HCT116 (cell line): ENCODE data around the gene HSF2BP. TPM values are rescaled to one million over a fixed set of nuclear protein-coding genes. Genes with fewer than 3 reads are reported as not detected.

ENCODE experiments used
- ATAC-seq: fragments of 200-7000 bp; cut with Tn5 transposase; 2 replicates; pipeline ENCODE4 v1.9.1; 2020; ENCODE audit warnings: mild to moderate bottlenecking, moderate library complexity
- BruUV-seq: library from RNA; stranded (reverse); fragments of 400-500 nt; replicated peaks from 2 replicates; lab custom pipeline; 2021; lab: Mats Ljungman, UMichigan
- CTCF ChIA-PET: fragments of 300-600 bp; sonication (Branson Sonifier 250); formaldehyde crosslinking; loops from one replicate; lab custom pipeline; 2021; ENCODE audit warnings: antibody characterized with exemption; lab: Charles Lee
- POLR2A ChIA-PET: fragments of 300-600, 350-600 bp; sonication (Branson Sonifier 250); formaldehyde crosslinking; loops from one replicate; lab custom pipeline; 2021; ENCODE audit warnings: antibody characterized with exemption; lab: Charles Lee
- RAD21 ChIA-PET, 2 experiments: fragments of 300-600 bp; sonication (Branson Sonifier 250); formaldehyde crosslinking; loops; one replicate each; lab custom pipeline; 2023; ENCODE audit warnings: low total read pairs in 2 of 2; ENCODE audit not compliant: uncharacterized antibody in 2 of 2, unreplicated experiment in 2 of 2, low non-redundant PET in 1 of 2; lab: Charles Lee
- DNase-seq: peaks from one replicate; pipeline ENCODE4 v3.0.0-alpha.2; 2010; ENCODE audit warnings: low read depth, low spot score
- H2AFZ ChIP-seq: fragments of 200-600 bp; shearing (Covaris generic), sonication (generic); 2 replicates; pipeline ENCODE4 v1.6.1; 2017; ENCODE audit warnings: low read depth, mixed run types, mixed read lengths, antibody characterized with exemption, low read length; ENCODE audit not compliant: poor library complexity, severe bottlenecking
- H3K27ac ChIP-seq: 2 replicates; pipeline ENCODE4 v1.5.1; 2012; ENCODE audit warnings: low read depth, low read length
- H3K27me3 ChIP-seq: fragments of 200-600 bp; sonication (generic); 2 replicates; pipeline ENCODE4 v1.6.1; 2016; ENCODE audit warnings: mixed run types, low read length, mixed read lengths; ENCODE audit not compliant: insufficient read depth
- H3K36me3 ChIP-seq, 2 experiments: fragments of 200-500 bp in 1 of 2; fragments of 200-600 bp in 1 of 2; sonication (Bioruptor generic) in 1 of 2; sonication (generic) in 1 of 2; 2 replicates each; pipeline versions ENCODE4 v1.5.1 to v1.6.1; 2014 to 2016; ENCODE audit warnings: low read length in 2 of 2, inconsistent platforms in 1 of 2, mixed read lengths in 1 of 2, mixed run types in 1 of 2; ENCODE audit not compliant: insufficient read depth in 2 of 2, control insufficient read depth in 1 of 2
- H3K4me1 ChIP-seq, 2 experiments: fragments of 200-600 bp in 1 of 2; sonication (generic) in 1 of 2; 2 replicates each; pipeline versions ENCODE4 v1.5.1 to v1.6.1; 2012 to 2017; ENCODE audit warnings: low read length in 2 of 2, inconsistent platforms in 1 of 2, mild to moderate bottlenecking in 1 of 2, mixed read lengths in 1 of 2, mixed run types in 1 of 2, moderate library complexity in 1 of 2; ENCODE audit not compliant: insufficient read depth in 2 of 2, control insufficient read depth in 1 of 2
- H3K4me2 ChIP-seq: fragments of 200-600 bp; sonication (generic); 2 replicates; pipeline ENCODE4 v1.6.1; 2017; ENCODE audit warnings: mixed run types, low read length, mixed read lengths
- H3K4me3 ChIP-seq, 2 experiments: fragments of 200-600 bp in 1 of 2; sonication (generic) in 1 of 2; replicated peaks in 1 of 2; 2 replicates each; pipeline ENCODE4 v1.5.1; 2011 to 2016; ENCODE audit warnings: low read length in 2 of 2, control low read depth in 1 of 2, low read depth in 1 of 2, mild to moderate bottlenecking in 1 of 2, mixed read lengths in 1 of 2, mixed run types in 1 of 2
- H3K79me2 ChIP-seq: fragments of 200-600 bp; sonication (generic); 2 replicates; pipeline ENCODE4 v1.6.1; 2017; ENCODE audit warnings: mild to moderate bottlenecking, mixed run types, low read length, moderate library complexity, mixed read lengths; ENCODE audit not compliant: insufficient read depth
- H3K9ac ChIP-seq: fragments of 200-600 bp; sonication (generic); 2 replicates; pipeline ENCODE4 v1.6.1; 2016; ENCODE audit warnings: low read length, mixed read lengths
- H3K9me2 ChIP-seq: fragments of 200-600 bp; sonication (generic), shearing (Covaris generic); 2 replicates; pipeline ENCODE4 v1.6.1; 2017; ENCODE audit warnings: mixed run types, mild to moderate bottlenecking, moderate library complexity; ENCODE audit not compliant: insufficient read depth
- H3K9me3 ChIP-seq, 2 experiments: fragments of 200-500 bp in 1 of 2; fragments of 200-600 bp in 1 of 2; sonication (Bioruptor generic) in 1 of 2; sonication (generic) in 1 of 2; 2 replicates each; pipeline ENCODE4 v1.6.1; 2014 to 2017; ENCODE audit warnings: low read length in 2 of 2, mixed read lengths in 2 of 2, inconsistent platforms in 1 of 2, low read depth in 1 of 2, mild to moderate bottlenecking in 1 of 2, mixed run types in 1 of 2, moderate library complexity in 1 of 2; ENCODE audit not compliant: control insufficient read depth in 1 of 2, insufficient read depth in 1 of 2
- H4K20me1 ChIP-seq: fragments of 200-600 bp; sonication (generic), shearing (Covaris generic); 2 replicates; pipeline ENCODE4 v1.6.1; 2017; ENCODE audit warnings: mixed run types, mild to moderate bottlenecking, moderate library complexity; ENCODE audit not compliant: insufficient read depth
- CBX3 ChIP-seq: IDR thresholded peaks from 2 replicates; pipeline ENCODE4 v1.6.1; 2012; ENCODE audit warnings: low read depth
- CEBPB ChIP-seq: IDR thresholded peaks from 2 replicates; pipeline ENCODE4 v1.6.1; 2012; ENCODE audit warnings: low read depth
- EGR1 ChIP-seq: IDR thresholded peaks from 2 replicates; pipeline ENCODE4 v1.6.1; 2012; ENCODE audit warnings: low read depth
- ELF1 ChIP-seq: IDR thresholded peaks from 2 replicates; pipeline ENCODE4 v1.6.1; 2012; ENCODE audit warnings: low read depth, borderline replicate concordance
- EZH2phosphoT487 ChIP-seq: fragments of 200-600 bp; IDR thresholded peaks from 2 replicates; pipeline ENCODE4 v1.6.1; 2018; ENCODE audit warnings: antibody characterized with exemption, borderline replicate concordance
- POLR2A ChIP-seq: IDR thresholded peaks from 2 replicates; pipeline ENCODE4 v1.7.0; 2011; ENCODE audit warnings: borderline replicate concordance; ENCODE audit not compliant: insufficient read depth, insufficient read length; ENCODE audit errors: extremely low read depth
- RAD21 ChIP-seq: IDR thresholded peaks from 2 replicates; pipeline ENCODE4 v1.6.1; 2012; ENCODE audit warnings: low read depth, mild to moderate bottlenecking
- REST ChIP-seq: IDR thresholded peaks from 2 replicates; pipeline ENCODE4 v1.6.1; 2012; ENCODE audit warnings: low read depth
- intact Hi-C: fragments of 100-400 bp; cut with micrococcal nuclease; formaldehyde crosslinking; loops from 2 replicates; pipeline ENCODE4 v1.10.0; 2022
- total RNA-seq: library from RNA; stranded (reverse); gene quantifications from one replicate; pipeline ENCODE4 v1.2.1, GENCODE V29; 2021; ENCODE audit not compliant: unreplicated experiment
- TF ChIP-seq, protein P1 (sequence below): IDR thresholded peaks from 2 replicates; pipeline ENCODE4 v1.6.1; 2011; ENCODE audit warnings: mild to moderate bottlenecking, low read length, moderate library complexity; ENCODE audit not compliant: insufficient replicate concordance; ENCODE audit errors: extremely low read depth

Gene HSF2BP
- total RNA-seq, 1 experiment from 2014 or later: 0.59 TPM

DNA sequence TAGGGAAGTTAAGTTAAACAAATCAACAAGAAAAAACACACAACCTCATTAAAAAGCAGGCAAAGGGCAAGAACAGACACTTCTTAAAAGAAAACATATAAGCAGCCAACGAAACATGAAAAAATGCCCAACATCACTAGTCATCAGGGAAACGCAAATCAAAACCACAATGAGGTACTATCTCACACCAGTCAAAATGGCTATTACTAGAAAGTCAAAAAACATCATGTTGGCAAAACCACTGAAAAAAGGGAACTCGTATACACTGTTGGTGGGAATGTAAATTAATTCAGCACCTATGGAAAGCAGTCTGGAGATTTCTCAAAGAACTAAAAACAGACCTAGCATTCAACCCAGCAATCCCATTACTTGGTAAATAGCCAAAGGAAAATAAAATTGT lies 51.1 kb downstream of the HSF2BP start:
- CTCF ChIA-PET: no interaction called here
- no peaks in the 10 kb centered on the region for H3K9me2 ChIP-seq
- no peak overlapping the region for H3K4me3 ChIP-seq
- no peaks in the 10 kb centered on the region for H3K36me3 ChIP-seq
- ATAC-seq (no peak), DNase-seq (no peak)
- H3K4me2 ChIP-seq: no peak overlapping the region
- POLR2A ChIA-PET: no interaction called here
- no peaks in the 10 kb centered on the region for H3K79me2 ChIP-seq
- intact Hi-C loops: no loop called here
- no peaks in the 10 kb centered on the region for H4K20me1 ChIP-seq
- H3K9me3 ChIP-seq: no peaks in the 10 kb centered on the region
- no peak overlapping the region for H3K27ac ChIP-seq
- RAD21 ChIA-PET: no interaction called here
- TF ChIP-seq EZH2phosphoT487: no peak
- no peak for TF ChIP-seq EGR1
- TF ChIP-seq ELF1: no peak
- no peak for TF ChIP-seq CBX3
- TF ChIP-seq, protein P1, sequence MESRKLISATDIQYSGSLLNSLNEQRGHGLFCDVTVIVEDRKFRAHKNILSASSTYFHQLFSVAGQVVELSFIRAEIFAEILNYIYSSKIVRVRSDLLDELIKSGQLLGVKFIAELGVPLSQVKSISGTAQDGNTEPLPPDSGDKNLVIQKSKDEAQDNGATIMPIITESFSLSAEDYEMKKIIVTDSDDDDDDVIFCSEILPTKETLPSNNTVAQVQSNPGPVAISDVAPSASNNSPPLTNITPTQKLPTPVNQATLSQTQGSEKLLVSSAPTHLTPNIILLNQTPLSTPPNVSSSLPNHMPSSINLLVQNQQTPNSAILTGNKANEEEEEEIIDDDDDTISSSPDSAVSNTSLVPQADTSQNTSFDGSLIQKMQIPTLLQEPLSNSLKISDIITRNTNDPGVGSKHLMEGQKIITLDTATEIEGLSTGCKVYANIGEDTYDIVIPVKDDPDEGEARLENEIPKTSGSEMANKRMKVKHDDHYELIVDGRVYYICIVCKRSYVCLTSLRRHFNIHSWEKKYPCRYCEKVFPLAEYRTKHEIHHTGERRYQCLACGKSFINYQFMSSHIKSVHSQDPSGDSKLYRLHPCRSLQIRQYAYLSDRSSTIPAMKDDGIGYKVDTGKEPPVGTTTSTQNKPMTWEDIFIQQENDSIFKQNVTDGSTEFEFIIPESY: no peak
- TF ChIP-seq CEBPB: no peak
- TF ChIP-seq POLR2A: no peak
- no peak for TF ChIP-seq REST
- no peak for TF ChIP-seq RAD21
- H3K4me1 ChIP-seq: peaks cover 13 to 23% of the 10 kb centered on the region in 2 experiments; a peak in 3 of 4 replicates
- no peak overlapping the region for H2AFZ ChIP-seq
- H3K9ac ChIP-seq: no peak overlapping the region
- no peaks in the 10 kb centered on the region for H3K27me3 ChIP-seq
- BruUV-seq: no TSS peak
